Measurements from ENCODE around the gene PSAP. TPM values are rescaled to one million over a fixed set of nuclear protein-coding genes. Genes with fewer than 3 reads are reported as not detected.

PSAP gene
- polyA plus RNA-seq, 2 of the 4 experiments (the other 2 are of a cell fraction), result 690 to 1,519 TPM

- TF ChIP-seq CHD2 (IDR thresholded peaks at IDR 0.05; ENCODE audit: low read length, partially characterized antibody), result no peak
- TF ChIP-seq FOSL2 (IDR thresholded peaks at IDR 0.05), result no peak
- no peak for TF ChIP-seq FOSL2 (CRISPR knock-in tag; IDR thresholded peaks at IDR 0.05)
- TF ChIP-seq BHLHE40 (IDR thresholded peaks at IDR 0.05; ENCODE audit: low read depth, low read length), result no peak
- no peak for TF ChIP-seq SREBF2 (IDR thresholded peaks at IDR 0.05)
- no peak for TF ChIP-seq USF2 (IDR thresholded peaks at IDR 0.05)
- no peak for TF ChIP-seq MAX (IDR thresholded peaks at IDR 0.05)
- no peak for TF ChIP-seq TFCP2L1 (CRISPR knock-in tag; IDR thresholded peaks at IDR 0.05)
- no peak for TF ChIP-seq CTCF (IDR thresholded peaks at IDR 0.05)
- TF ChIP-seq BCL3 (IDR thresholded peaks at IDR 0.05), result no peak
Measured at GRCh38 chr10:71772832-71773220, 78.2 kb downstream of the PSAP start (continued).

- peak overlapping the region; percentile 95 for H3K4me2 ChIP-seq
- CTCF ChIA-PET, result interaction anchor here (1.0 to 4.9 kb wide), 22 partner anchors 10 to 458 kb away, joined by 3 to 42 read pairs (median 10); partner anchors contain the start of genes C10orf105 and SLC29A3
- peak overlapping the region; percentile 64; the same call in 2 of the 3 replicates for H3K4me3 ChIP-seq
- POLR2A ChIA-PET, result interaction anchor here (0.6 to 1.4 kb wide), 2 partner anchors 40 to 376 kb away, joined by 5 to 6 read pairs; partner anchors contain the start of gene CDH23
- peak; percentile 40 to 57 for DNase-seq (ENCODE audit: low read depth in 1 of 2, low spot score in 1 of 2)
- TF ChIP-seq FOSL2 (IDR thresholded peaks at IDR 0.05) (peak; percentile 9; the same call in 1 of the 2 replicates), FOSL2 (CRISPR knock-in tag; IDR thresholded peaks at IDR 0.05) (peak; percentile 84), RAD21 (conservative IDR thresholded peaks at IDR 0.05 in 1 of 2, IDR thresholded peaks at IDR 0.05 in 1 of 2) (no peak)
- H3K9me3 ChIP-seq, result no peaks in the 10 kb centered on the region
- H3K4me1 ChIP-seq, result peaks cover 62% of the 10 kb centered on the region
- WGBS (ENCODE audit: missing lambda C conversion rate), result 0% methylated on average over 1 of the region's 2 CpGs
- FAIRE-seq, result no peak
- peak; percentile 2 to 10; a peak in 3 of 6 replicates for ATAC-seq
- H3K27ac ChIP-seq, result peak overlapping the region; percentile 79 to 98
Measured at GRCh38 chr10:71771821-71772617, 79.0 kb downstream of the PSAP start.

- Histone ChIP-seq H3K9me3 (no peaks in the 10 kb centered on the region), H3K27ac (peak overlapping the region; percentile 79 to 98; a peak in 5 of 6 replicates), H3K4me3 (no peak overlapping the region), H3K4me1 (peaks cover 69% of the 10 kb centered on the region), H3K4me2 (peak overlapping the region; percentile 95; the same call in 2 of the 3 replicates)
- ATAC-seq, result no peak
- DNase-seq (ENCODE audit: low read depth in 1 of 2, low spot score in 1 of 2), result no peak
- 88% methylated on average over 2 of the region's 2 CpGs for WGBS (ENCODE audit: missing lambda C conversion rate)
- CTCF ChIA-PET, result interaction anchor here (0.9 to 4.9 kb wide), 6 partner anchors 41 to 452 kb away, joined by 3 to 42 read pairs (median 16); partner anchors contain the start of gene SLC29A3
- POLR2A ChIA-PET, result no interaction called here
- TF ChIP-seq EHF (CRISPR knock-in tag; IDR thresholded peaks at IDR 0.05), result no peak
- TF ChIP-seq FOXS1 (CRISPR knock-in tag; IDR thresholded peaks at IDR 0.05), result no peak
- TF ChIP-seq MAZ (IDR thresholded peaks at IDR 0.05; ENCODE audit: borderline replicate concordance, low read depth, low read length), result no peak
- TF ChIP-seq GATA3 (IDR thresholded peaks at IDR 0.05; ENCODE audit: borderline replicate concordance), result no peak
- TF ChIP-seq CBX8 (IDR thresholded peaks at IDR 0.05), result no peak
- no peak for TF ChIP-seq EHMT2 (IDR thresholded peaks at IDR 0.05; ENCODE audit: low read depth)
- TF ChIP-seq RNF2 (IDR thresholded peaks at IDR 0.05; ENCODE audit: borderline replicate concordance, low read depth), result no peak
- no peak for TF ChIP-seq NR3C1 (IDR thresholded peaks at IDR 0.05)
- no peak for TF ChIP-seq E2F6 (IDR thresholded peaks at IDR 0.05; ENCODE audit: borderline replicate concordance, low read depth)
- TF ChIP-seq HMGXB4 (CRISPR knock-in tag; IDR thresholded peaks at IDR 0.05; ENCODE audit: borderline replicate concordance), result no peak
- no peak for TF ChIP-seq CHD2 (IDR thresholded peaks at IDR 0.05; ENCODE audit: low read length, partially characterized antibody)
- TF ChIP-seq BCL3 (IDR thresholded peaks at IDR 0.05), result no peak
- no peak for TF ChIP-seq JUN (IDR thresholded peaks at IDR 0.05)
- TF ChIP-seq ZC3H11A (IDR thresholded peaks at IDR 0.05), result no peak
- no peak for TF ChIP-seq CHD4 (IDR thresholded peaks at IDR 0.05; ENCODE audit: borderline replicate concordance)
- no peak for TF ChIP-seq RFX5 (IDR thresholded peaks at IDR 0.05)
- TF ChIP-seq FOSB (CRISPR knock-in tag; IDR thresholded peaks at IDR 0.05), result no peak
- no peak for FAIRE-seq
Measured at GRCh38 chr10:71771204-71771603, 79.8 kb downstream of the PSAP start.
